DMS114 treated with DMSO at 0.1 percent for 48 hours (cell line): ENCODE results near the gene TSPAN5.

ENCODE experiments used
- DNase-seq: peaks from one replicate; lab custom pipeline; 2025; ENCODE audit not compliant: unreplicated experiment; lab: John Stamatoyannopoulos, UW

TSPAN5 gene

GRCh38 chr4:98620087-98620784 lies 38.2 kb downstream of the TSPAN5 start:
- no peak for DNase-seq

- DNase-seq = no peak
Measured at GRCh38 chr4:98619180-98619579, 39.2 kb downstream of the TSPAN5 start.

GRCh38 chr4:98618680-98619079 lies 39.7 kb downstream of the TSPAN5 start:
- DNase-seq = no peak

- no peak for DNase-seq
Measured at GRCh38 chr4:98617358-98618047, 40.9 kb downstream of the TSPAN5 start.

- no peak for DNase-seq
Measured at GRCh38 chr4:98615991-98616390, 42.4 kb downstream of the TSPAN5 start.

- DNase-seq = no peak
Measured at GRCh38 chr4:98614662-98615061, 43.7 kb downstream of the TSPAN5 start.

GRCh38 chr4:98614094-98614493 lies 44.3 kb downstream of the TSPAN5 start:
- no peak for DNase-seq

GRCh38 chr4:98613453-98614075 lies 44.8 kb downstream of the TSPAN5 start:
- no peak for DNase-seq

- no peak for DNase-seq
Measured at GRCh38 chr4:98612318-98613250, 45.8 kb downstream of the TSPAN5 start.

GRCh38 chr4:98611677-98612317 lies 46.6 kb downstream of the TSPAN5 start:
- DNase-seq = no peak

GRCh38 chr4:98610926-98611676 lies 47.3 kb downstream of the TSPAN5 start:
- no peak for DNase-seq

- no peak for DNase-seq
Measured at GRCh38 chr4:98610431-98610830, 48.0 kb downstream of the TSPAN5 start.

GRCh38 chr4:98609934-98610333 lies 48.5 kb downstream of the TSPAN5 start:
- no peak for DNase-seq

GRCh38 chr4:98608356-98608755 lies 50.1 kb downstream of the TSPAN5 start:
- DNase-seq = no peak

- no peak for DNase-seq
Measured at GRCh38 chr4:98606894-98607293, 51.5 kb downstream of the TSPAN5 start.

- DNase-seq = no peak
Measured at GRCh38 chr4:98605216-98605615, 53.2 kb downstream of the TSPAN5 start.

- DNase-seq = no peak
Measured at GRCh38 chr4:98604723-98605122, 53.7 kb downstream of the TSPAN5 start.

GRCh38 chr4:98603683-98604521 lies 54.5 kb downstream of the TSPAN5 start:
- DNase-seq = no peak

- DNase-seq = no peak
Measured at GRCh38 chr4:98602270-98602669, 56.1 kb downstream of the TSPAN5 start.
